Fibroblast of mammary gland (primary cell): Measurements from ENCODE around the gene RPUSD1.

ENCODE experiments used
- DNase-seq: peaks from one replicate; pipeline ENCODE4 v3.0.0-alpha.2; 2010; ENCODE audit warnings: low read depth
- H3K4me3 ChIP-seq: 2 replicates; pipeline ENCODE4 v1.5.1; 2011; ENCODE audit warnings: low read depth, mild to moderate bottlenecking, low read length, moderate library complexity; ENCODE audit not compliant: control insufficient read depth
- CTCF ChIP-seq: conservative IDR thresholded peaks from 2 replicates; pipeline ENCODE4 v1.5.1; 2011; ENCODE audit warnings: low read depth, low read length, inconsistent platforms; ENCODE audit not compliant: control insufficient read depth, insufficient read depth

Gene RPUSD1

GRCh38 chr16:766820-767640, 21.2 kb downstream of the RPUSD1 start:
- no peak overlapping the region for H3K4me3 ChIP-seq
- DNase-seq, result no peak
- no peak for TF ChIP-seq CTCF

DNA sequence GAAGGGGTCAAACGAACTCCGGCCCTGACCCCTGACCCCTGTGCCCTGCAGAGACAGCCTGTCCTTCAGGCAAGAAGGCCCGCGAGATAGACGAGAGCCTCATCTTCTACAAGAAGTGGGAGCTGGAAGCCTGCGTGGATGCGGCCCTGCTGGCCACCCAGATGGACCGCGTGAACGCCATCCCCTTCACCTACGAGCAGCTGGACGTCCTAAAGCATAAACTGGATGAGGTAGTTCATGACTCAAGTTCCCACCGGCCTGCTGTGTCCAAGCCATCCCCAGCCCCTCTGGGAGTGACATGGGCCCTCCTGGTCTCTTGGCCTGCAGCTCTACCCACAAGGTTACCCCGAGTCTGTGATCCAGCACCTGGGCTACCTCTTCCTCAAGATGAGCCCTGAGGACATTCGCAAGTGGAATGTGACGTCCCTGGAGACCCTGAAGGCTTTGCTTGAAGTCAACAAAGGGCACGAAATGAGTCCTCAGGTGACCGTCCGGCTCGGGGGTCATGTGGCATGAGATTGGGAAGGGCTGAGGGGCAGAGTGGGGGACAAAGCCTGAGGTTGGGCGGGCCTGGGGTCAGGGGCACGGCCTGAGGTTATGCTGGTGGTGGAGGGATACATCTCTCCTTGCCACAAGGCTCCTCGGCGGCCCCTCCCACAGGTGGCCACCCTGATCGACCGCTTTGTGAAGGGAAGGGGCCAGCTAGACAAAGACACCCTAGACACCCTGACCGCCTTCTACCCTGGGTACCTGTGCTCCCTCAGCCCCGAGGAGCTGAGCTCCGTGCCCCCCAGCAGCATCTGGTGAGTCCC, 22.0 kb downstream of the RPUSD1 start:
- no peak for DNase-seq
- no peak overlapping the region for H3K4me3 ChIP-seq
- no peak for TF ChIP-seq CTCF

GRCh38 chr16:765488-765865, 22.7 kb downstream of the RPUSD1 start:
- H3K4me3 ChIP-seq, result no peak overlapping the region
- no peak for TF ChIP-seq CTCF
- no peak for DNase-seq

- no peak overlapping the region for H3K4me3 ChIP-seq
- DNase-seq, result no peak
- TF ChIP-seq CTCF, result no peak
Observed at GRCh38 chr16:764848-765487, 23.2 kb downstream of the RPUSD1 start.

GRCh38 chr16:764184-764750, 23.9 kb downstream of the RPUSD1 start:
- no peak for DNase-seq
- no peak overlapping the region for H3K4me3 ChIP-seq
- TF ChIP-seq CTCF, result no peak

GRCh38 chr16:763369-764183, 24.6 kb downstream of the RPUSD1 start:
- DNase-seq, result no peak
- TF ChIP-seq CTCF, result no peak
- no peak overlapping the region for H3K4me3 ChIP-seq
